NCI-H69 (cell line): ENCODE results near the gene DHRS7C.
"Not testable (repeated sequence)": the region's sequence is repeated elsewhere in the genome, so short reads cannot be mapped to it uniquely, and the experiment has no call there.

Experiments
- DNase-seq: peaks from one replicate; lab custom pipeline; 2025; lab: John Stamatoyannopoulos, UW

The DHRS7C gene

GRCh38 chr17:9810100-9810949 lies 18.9 kb upstream of the DHRS7C start:
- DNase-seq, result no peak

GRCh38 chr17:9809409-9809808 lies 18.0 kb upstream of the DHRS7C start:
- DNase-seq, result no peak

GRCh38 chr17:9806699-9807098 lies 15.3 kb upstream of the DHRS7C start:
- no peak for DNase-seq

GRCh38 chr17:9805769-9806168 lies 14.4 kb upstream of the DHRS7C start:
- no peak for DNase-seq

- no peak for DNase-seq
Observed at GRCh38 chr17:9802697-9803096, 11.3 kb upstream of the DHRS7C start.

- DNase-seq, result no peak
Observed at GRCh38 chr17:9802294-9802693, 10.9 kb upstream of the DHRS7C start.

- no peak for DNase-seq
Observed at GRCh38 chr17:9801505-9801904, 10.1 kb upstream of the DHRS7C start.

GRCh38 chr17:9798724-9799123 lies 7.3 kb upstream of the DHRS7C start:
- DNase-seq, result peak; percentile 50

GRCh38 chr17:9798008-9798407 lies 6.6 kb upstream of the DHRS7C start:
- no peak for DNase-seq

- no peak for DNase-seq
Observed at GRCh38 chr17:9792181-9792840, 919 bp upstream of the DHRS7C start.

GRCh38 chr17:9790316-9790715 lies 1.1 kb downstream of the DHRS7C start:
- no peak for DNase-seq

GRCh38 chr17:9788601-9789000 lies 2.8 kb downstream of the DHRS7C start:
- DNase-seq, result no peak

GRCh38 chr17:9784544-9784943 lies 6.8 kb downstream of the DHRS7C start:
- no peak for DNase-seq

GRCh38 chr17:9783465-9783864 lies 7.9 kb downstream of the DHRS7C start:
- DNase-seq, result not testable (repeated sequence)

- DNase-seq, result no peak
Observed at GRCh38 chr17:9783050-9783449, 8.3 kb downstream of the DHRS7C start.

GRCh38 chr17:9780552-9780951 lies 10.8 kb downstream of the DHRS7C start:
- DNase-seq, result no peak

GRCh38 chr17:9776911-9777310 lies 14.5 kb downstream of the DHRS7C start:
- DNase-seq, result no peak

GRCh38 chr17:9772658-9773057 lies 18.7 kb downstream of the DHRS7C start:
- no peak for DNase-seq

- no peak for DNase-seq
Observed at GRCh38 chr17:9771465-9771864, 19.9 kb downstream of the DHRS7C start.

GRCh38 chr17:9769036-9769695 lies 22.2 kb downstream of the DHRS7C start:
- no peak for DNase-seq

GRCh38 chr17:9768381-9768934 lies 22.9 kb downstream of the DHRS7C start:
- peak; percentile 25 for DNase-seq

- no peak for DNase-seq
Observed at GRCh38 chr17:9767432-9767991, 23.9 kb downstream of the DHRS7C start.
